ENCODE results near the gene OR8G1.

Gene OR8G1

GRCh38 chr11:124240621-124241397, at the start of gene OR8G1:
Gene OR8G1 (plus strand): TSS chr11:124241095. CDS start chr11:124249676, 8,581 bp downstream.
- no peak for TF ChIP-seq ZNF274 (IDR thresholded peaks at IDR 0.05; ENCODE audit: low read depth, low read length)

DNA sequence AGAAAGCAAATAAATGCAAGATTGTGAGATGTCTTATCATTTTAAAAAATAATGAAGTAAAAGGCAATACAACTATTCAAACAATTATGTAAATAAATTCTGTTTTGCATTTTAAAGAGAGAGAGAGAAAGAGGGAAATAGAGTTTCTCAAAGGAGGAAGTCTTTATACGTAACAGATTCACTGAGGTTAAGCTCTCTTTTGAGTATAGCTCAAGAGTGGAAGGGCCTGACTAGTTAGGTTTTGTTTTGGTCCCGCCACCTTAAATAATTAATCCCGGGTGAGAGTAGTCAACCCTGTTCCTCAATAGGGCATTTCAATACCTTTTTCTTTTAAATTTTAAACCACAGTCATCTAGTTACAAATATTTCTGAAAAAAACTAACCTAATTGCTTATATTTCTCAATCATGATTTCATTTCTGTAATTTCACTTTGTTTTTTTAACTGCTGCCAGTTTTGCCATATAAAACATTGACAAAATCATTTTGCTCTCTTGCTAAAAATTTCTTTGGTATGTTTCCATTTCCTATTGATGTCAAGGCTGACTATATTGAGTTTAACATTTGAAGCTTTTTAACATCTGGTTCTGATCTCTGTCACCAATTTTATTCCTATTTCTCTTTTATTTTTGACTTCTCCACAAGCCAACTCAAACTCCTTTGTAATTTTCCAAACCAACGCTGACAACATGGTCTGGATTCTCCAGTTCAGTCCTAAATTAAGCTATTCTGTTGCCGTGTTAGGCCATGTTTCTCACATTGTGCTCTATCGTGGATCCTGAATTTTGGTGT, 47.5 kb upstream of the OR8G1 start:
- TF ChIP-seq ZNF274 (IDR thresholded peaks at IDR 0.05; ENCODE audit: low read depth, low read length) = no peak
- no peak overlapping the region for H3K4me3 ChIP-seq (ENCODE audit: low read length)

More at GRCh38 chr11:124240621-124241397, at the start of gene OR8G1:
- H3K4me3 ChIP-seq (ENCODE audit: low read length) = no peak within 1 kb of the TSS

DNA sequence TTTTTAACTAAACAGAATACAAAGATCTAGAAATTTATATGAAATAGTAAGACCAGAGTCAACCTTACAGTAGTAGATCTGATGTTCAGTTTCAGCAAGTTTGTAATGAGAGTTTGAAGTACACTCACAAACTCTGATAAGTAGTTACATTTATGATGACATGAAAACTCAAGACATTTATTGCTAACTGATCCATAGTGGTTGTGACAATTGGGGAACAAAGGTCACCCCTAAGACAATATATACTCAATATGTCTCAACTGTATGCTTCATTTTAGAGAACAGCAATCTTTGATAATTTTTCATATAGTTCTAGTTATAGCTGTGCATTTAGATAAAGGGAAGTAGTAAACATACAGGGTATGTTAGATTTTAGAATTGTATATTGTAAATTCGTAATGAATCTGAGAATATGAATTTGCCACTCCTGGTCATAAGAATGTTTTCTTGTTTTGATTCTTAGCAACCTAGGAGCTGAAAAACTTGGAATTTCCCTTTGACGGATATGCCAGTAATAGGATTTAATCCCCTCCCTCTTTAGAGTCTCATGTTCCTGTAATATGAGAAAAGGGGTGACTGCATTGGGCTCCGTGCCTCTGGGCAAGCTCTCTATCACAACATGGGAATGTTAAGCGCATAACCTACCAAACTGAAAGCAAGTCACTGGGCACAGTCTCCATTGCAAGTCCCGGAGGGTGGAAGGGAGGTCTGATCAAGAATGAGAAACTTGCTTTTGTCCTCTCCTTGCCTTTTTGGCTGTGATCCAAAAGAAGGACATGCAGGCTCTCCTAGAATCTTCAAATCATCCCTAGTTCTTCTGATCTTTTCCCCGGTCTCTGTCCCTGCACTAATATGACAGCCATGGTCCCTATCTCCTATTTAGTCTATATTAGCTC, 46.4 kb upstream of the OR8G1 start:
- no peak for TF ChIP-seq ZNF274 (IDR thresholded peaks at IDR 0.05; ENCODE audit: low read depth, low read length)
- H3K4me3 ChIP-seq (ENCODE audit: low read length) = no peak overlapping the region

GRCh38 chr11:124195189-124195734, 45.6 kb upstream of the OR8G1 start:
- TF ChIP-seq ZNF274 (IDR thresholded peaks at IDR 0.05; ENCODE audit: low read depth, low read length) = no peak
- H3K4me3 ChIP-seq (ENCODE audit: low read length) = no peak overlapping the region

- TF ChIP-seq ZNF274 (IDR thresholded peaks at IDR 0.05; ENCODE audit: low read depth, low read length) = no peak
- H3K4me3 ChIP-seq (ENCODE audit: low read length) = no peak overlapping the region
These were observed 42.9 kb upstream of the OR8G1 start for GRCh38 chr11:124197999-124198398.

DNA sequence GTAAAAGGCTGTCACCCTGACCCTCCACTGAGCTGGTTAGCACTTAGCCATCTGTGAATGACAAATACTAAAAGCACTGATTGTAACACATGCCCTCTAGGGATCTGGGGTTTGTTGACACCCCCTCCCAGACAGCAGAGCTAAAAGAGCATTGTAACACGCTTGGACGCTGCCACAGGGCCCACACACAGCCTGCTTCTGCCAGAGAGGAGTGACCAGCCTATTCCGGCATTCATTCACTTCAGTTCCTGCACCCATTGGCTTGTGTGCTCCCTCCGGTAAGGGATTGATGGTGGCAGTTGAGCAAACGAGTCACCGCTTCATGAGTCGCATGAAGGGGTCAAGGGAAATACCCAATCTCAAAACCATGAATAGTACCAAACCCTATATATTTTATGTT, 42.0 kb upstream of the OR8G1 start:
- TF ChIP-seq ZNF274 (IDR thresholded peaks at IDR 0.05; ENCODE audit: low read depth, low read length) = no peak
- H3K4me3 ChIP-seq (ENCODE audit: low read length) = no peak overlapping the region

DNA sequence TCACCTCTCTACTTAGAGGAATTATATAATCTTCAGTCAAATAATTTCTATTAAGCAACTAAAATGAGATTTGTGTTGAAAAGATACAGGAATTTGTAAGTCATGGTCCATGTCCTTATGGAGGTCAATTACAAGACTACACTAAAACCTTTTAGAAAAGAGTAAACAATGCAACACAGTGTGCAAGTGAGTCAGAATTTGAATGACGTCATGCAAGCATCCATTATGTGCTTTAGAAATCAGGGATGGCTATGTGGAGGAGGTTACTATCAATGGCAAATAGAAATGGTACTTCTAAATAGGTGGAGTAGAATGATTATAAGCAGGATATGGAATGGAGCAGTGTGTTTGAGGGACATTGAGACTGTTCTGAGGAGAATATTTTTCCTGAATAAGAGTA, 41.2 kb upstream of the OR8G1 start:
- no peak overlapping the region for H3K4me3 ChIP-seq (ENCODE audit: low read length)
- TF ChIP-seq ZNF274 (IDR thresholded peaks at IDR 0.05; ENCODE audit: low read depth, low read length) = no peak

GRCh38 chr11:124200671-124201070, 40.2 kb upstream of the OR8G1 start:
- no peak overlapping the region for H3K4me3 ChIP-seq (ENCODE audit: low read length)
- TF ChIP-seq ZNF274 (IDR thresholded peaks at IDR 0.05; ENCODE audit: low read depth, low read length) = no peak

- no peak for TF ChIP-seq ZNF274 (IDR thresholded peaks at IDR 0.05; ENCODE audit: low read depth, low read length)
- H3K4me3 ChIP-seq (ENCODE audit: low read length) = no peak overlapping the region
These were observed 37.9 kb upstream of the OR8G1 start for GRCh38 chr11:124202951-124203350.

- TF ChIP-seq ZNF274 (IDR thresholded peaks at IDR 0.05; ENCODE audit: low read depth, low read length) = no peak
These were observed 36.9 kb upstream of the OR8G1 start for GRCh38 chr11:124204008-124204407.

DNA sequence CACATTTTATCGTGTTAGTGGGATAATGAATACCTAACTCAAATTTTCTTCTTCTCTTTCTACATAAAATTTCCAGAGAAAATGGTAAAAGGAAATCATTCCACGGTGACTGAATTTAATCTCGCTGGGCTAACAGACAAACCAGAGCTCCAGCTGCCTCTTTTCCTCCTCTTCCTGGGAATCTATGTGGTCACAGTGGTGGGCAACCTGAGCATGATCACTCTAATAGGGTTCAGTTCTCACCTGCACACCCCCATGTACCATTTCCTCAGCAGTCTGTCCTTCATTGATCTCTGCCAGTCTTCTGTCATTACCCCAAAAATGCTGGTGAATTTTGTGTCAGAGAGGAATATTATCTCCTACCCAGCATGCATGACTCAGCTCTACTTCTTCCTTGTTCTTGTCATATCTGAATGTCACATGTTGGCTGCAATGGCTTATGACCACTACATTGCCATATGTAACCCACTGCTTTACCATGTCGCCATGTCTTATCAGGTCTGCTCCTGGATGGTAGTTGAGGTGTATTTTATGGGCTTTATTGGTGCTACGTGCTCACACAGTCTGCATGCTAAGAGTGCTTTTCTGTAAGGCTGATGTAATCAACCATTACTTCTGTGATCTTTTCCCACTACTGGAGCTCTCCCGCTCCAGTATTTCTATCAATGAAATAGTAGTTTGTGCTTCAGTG, 33.6 kb upstream of the OR8G1 start:
- no peak overlapping the region for H3K4me3 ChIP-seq (ENCODE audit: low read length)
- TF ChIP-seq ZNF274 (IDR thresholded peaks at IDR 0.05; ENCODE audit: low read depth, low read length) = no peak

More at GRCh38 chr11:124204008-124204407, 36.9 kb upstream of the OR8G1 start:
- H3K4me3 ChIP-seq (ENCODE audit: low read length) = no peak overlapping the region

- TF ChIP-seq ZNF274 (IDR thresholded peaks at IDR 0.05; ENCODE audit: low read depth, low read length) = no peak
These were observed 31.0 kb upstream of the OR8G1 start for GRCh38 chr11:124209824-124210357.

GRCh38 chr11:124210421-124210820, 30.5 kb upstream of the OR8G1 start:
- H3K4me3 ChIP-seq (ENCODE audit: low read length) = no peak overlapping the region
- no peak for TF ChIP-seq ZNF274 (IDR thresholded peaks at IDR 0.05; ENCODE audit: low read depth, low read length)

More at GRCh38 chr11:124209824-124210357, 31.0 kb upstream of the OR8G1 start:
- no peak overlapping the region for H3K4me3 ChIP-seq (ENCODE audit: low read length)
